ENCODE measurements around the gene DEPDC7. TPM values are rescaled to one million over a fixed set of nuclear protein-coding genes. Genes with fewer than 3 reads are reported as not detected.

The DEPDC7 gene
- total and polyA plus RNA-seq, 4 donors: 7.1 to 64.8 (median 41.5) TPM

DNA sequence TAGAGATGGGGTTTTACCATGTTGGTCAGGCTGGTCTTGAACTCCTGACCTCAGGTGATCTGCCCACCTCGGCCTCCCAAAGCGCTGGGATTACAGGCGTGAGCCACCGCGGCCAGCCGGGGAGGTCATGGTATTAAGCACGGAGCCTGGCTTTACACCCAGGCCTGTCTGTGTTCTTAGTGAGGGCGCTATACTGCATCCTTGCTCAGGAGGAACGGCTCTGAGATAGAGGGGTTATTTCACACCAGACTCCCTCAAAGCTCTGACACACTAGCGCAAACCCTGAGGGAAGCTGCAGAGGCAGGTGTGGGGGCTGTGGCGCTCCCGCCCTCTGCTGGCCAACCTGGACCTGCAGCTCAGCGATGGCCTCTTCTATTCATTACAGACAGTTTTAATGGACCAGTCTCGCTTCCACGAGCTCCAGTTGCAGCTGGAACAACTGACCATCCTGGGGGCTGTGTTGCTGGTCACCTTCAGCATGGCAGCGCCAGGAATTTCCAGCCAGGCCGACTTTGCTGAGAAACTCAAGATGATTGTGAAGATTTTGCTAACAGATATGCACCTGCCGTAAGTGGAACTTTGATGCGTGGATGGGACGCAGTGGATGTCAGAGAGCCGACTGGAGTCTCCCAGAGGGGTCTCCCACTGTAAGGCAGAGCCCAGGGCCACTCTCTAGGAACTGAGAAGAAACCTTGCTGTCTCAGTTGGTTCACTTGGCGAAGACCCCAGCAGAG lies 49.9 kb downstream of the DEPDC7 start:
- DNase-seq (ENCODE audit: low spot score): peak; percentile 74
- Histone ChIP-seq H3K9me3 (ENCODE audit: control insufficient read depth in 4 of 4, low read length in 3 of 4) (no peaks in the 10 kb centered on the region), H3K36me3 (ENCODE audit: control insufficient read depth in 4 of 4, insufficient read depth in 3 of 4, low read depth in 1 of 4, low read length in 3 of 4) (peaks cover 3 to 14% (median 6%) of the 10 kb centered on the region in 4 donors), H3K9ac (ENCODE audit: low read depth in 1 of 2, low read length in 2 of 2) (no peak overlapping the region), H3K4me1 (ENCODE audit: control insufficient read depth in 4 of 4, insufficient read depth in 4 of 4, low read length in 3 of 4) (peaks cover 7 to 20% (median 14%) of the 10 kb centered on the region in 4 donors), H3K27me3 (ENCODE audit: control insufficient read depth in 4 of 4, insufficient read depth in 4 of 4, low read length in 3 of 4) (no peaks in the 10 kb centered on the region), H3K27ac (ENCODE audit: low read depth in 1 of 2, low read length in 2 of 2) (no peak overlapping the region), H3K4me3 (ENCODE audit: low read depth in 1 of 3, low read length in 3 of 3) (no peak overlapping the region)
- TF ChIP-seq, protein P1, sequence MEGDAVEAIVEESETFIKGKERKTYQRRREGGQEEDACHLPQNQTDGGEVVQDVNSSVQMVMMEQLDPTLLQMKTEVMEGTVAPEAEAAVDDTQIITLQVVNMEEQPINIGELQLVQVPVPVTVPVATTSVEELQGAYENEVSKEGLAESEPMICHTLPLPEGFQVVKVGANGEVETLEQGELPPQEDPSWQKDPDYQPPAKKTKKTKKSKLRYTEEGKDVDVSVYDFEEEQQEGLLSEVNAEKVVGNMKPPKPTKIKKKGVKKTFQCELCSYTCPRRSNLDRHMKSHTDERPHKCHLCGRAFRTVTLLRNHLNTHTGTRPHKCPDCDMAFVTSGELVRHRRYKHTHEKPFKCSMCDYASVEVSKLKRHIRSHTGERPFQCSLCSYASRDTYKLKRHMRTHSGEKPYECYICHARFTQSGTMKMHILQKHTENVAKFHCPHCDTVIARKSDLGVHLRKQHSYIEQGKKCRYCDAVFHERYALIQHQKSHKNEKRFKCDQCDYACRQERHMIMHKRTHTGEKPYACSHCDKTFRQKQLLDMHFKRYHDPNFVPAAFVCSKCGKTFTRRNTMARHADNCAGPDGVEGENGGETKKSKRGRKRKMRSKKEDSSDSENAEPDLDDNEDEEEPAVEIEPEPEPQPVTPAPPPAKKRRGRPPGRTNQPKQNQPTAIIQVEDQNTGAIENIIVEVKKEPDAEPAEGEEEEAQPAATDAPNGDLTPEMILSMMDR (IDR thresholded peaks at IDR 0.05; ENCODE audit: low read depth, low read length, missing input control): peak; percentile 95
- TF ChIP-seq FOXA1 (IDR thresholded peaks at IDR 0.05) (no peak), TAF1 (conservative IDR thresholded peaks at IDR 0.05) (no peak), NR2F2 (IDR thresholded peaks at IDR 0.05) (no peak), YY1 (IDR thresholded peaks at IDR 0.05) (no peak), HNF4G (IDR thresholded peaks at IDR 0.05) (no peak), EGR1 (IDR thresholded peaks at IDR 0.05; ENCODE audit: low read depth in 2 of 2) (no peak), RAD21 (IDR thresholded peaks at IDR 0.05) (peak; percentile 97 to 98), GABPA (IDR thresholded peaks at IDR 0.05 in 1 of 2, conservative IDR thresholded peaks at IDR 0.05 in 1 of 2) (no peak), SP1 (IDR thresholded peaks at IDR 0.05) (no peak), HNF4A (conservative IDR thresholded peaks at IDR 0.05) (peak in 1 of 2 donors; percentile 17), RXRA (IDR thresholded peaks at IDR 0.05) (peak in 1 of 2 donors; percentile 18), JUND (IDR thresholded peaks at IDR 0.05) (no peak), FOXA2 (IDR thresholded peaks at IDR 0.05) (no peak)
- TF ChIP-seq, protein P2, sequence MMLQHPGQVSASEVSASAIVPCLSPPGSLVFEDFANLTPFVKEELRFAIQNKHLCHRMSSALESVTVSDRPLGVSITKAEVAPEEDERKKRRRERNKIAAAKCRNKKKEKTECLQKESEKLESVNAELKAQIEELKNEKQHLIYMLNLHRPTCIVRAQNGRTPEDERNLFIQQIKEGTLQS (IDR thresholded peaks at IDR 0.05): no peak
- TF ChIP-seq, protein P3, sequence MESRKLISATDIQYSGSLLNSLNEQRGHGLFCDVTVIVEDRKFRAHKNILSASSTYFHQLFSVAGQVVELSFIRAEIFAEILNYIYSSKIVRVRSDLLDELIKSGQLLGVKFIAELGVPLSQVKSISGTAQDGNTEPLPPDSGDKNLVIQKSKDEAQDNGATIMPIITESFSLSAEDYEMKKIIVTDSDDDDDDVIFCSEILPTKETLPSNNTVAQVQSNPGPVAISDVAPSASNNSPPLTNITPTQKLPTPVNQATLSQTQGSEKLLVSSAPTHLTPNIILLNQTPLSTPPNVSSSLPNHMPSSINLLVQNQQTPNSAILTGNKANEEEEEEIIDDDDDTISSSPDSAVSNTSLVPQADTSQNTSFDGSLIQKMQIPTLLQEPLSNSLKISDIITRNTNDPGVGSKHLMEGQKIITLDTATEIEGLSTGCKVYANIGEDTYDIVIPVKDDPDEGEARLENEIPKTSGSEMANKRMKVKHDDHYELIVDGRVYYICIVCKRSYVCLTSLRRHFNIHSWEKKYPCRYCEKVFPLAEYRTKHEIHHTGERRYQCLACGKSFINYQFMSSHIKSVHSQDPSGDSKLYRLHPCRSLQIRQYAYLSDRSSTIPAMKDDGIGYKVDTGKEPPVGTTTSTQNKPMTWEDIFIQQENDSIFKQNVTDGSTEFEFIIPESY (IDR thresholded peaks at IDR 0.05): no peak
- TF ChIP-seq, protein P4, sequence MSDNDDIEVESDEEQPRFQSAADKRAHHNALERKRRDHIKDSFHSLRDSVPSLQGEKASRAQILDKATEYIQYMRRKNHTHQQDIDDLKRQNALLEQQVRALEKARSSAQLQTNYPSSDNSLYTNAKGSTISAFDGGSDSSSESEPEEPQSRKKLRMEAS (IDR thresholded peaks at IDR 0.05): no peak
- TF ChIP-seq, protein P5, sequence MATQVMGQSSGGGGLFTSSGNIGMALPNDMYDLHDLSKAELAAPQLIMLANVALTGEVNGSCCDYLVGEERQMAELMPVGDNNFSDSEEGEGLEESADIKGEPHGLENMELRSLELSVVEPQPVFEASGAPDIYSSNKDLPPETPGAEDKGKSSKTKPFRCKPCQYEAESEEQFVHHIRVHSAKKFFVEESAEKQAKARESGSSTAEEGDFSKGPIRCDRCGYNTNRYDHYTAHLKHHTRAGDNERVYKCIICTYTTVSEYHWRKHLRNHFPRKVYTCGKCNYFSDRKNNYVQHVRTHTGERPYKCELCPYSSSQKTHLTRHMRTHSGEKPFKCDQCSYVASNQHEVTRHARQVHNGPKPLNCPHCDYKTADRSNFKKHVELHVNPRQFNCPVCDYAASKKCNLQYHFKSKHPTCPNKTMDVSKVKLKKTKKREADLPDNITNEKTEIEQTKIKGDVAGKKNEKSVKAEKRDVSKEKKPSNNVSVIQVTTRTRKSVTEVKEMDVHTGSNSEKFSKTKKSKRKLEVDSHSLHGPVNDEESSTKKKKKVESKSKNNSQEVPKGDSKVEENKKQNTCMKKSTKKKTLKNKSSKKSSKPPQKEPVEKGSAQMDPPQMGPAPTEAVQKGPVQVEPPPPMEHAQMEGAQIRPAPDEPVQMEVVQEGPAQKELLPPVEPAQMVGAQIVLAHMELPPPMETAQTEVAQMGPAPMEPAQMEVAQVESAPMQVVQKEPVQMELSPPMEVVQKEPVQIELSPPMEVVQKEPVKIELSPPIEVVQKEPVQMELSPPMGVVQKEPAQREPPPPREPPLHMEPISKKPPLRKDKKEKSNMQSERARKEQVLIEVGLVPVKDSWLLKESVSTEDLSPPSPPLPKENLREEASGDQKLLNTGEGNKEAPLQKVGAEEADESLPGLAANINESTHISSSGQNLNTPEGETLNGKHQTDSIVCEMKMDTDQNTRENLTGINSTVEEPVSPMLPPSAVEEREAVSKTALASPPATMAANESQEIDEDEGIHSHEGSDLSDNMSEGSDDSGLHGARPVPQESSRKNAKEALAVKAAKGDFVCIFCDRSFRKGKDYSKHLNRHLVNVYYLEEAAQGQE (IDR thresholded peaks at IDR 0.05): no peak
- 58% methylated on average over 22 of the region's 22 CpGs for WGBS

Data from liver (tissue), 9 donors.